ENCODE measurements around the gene ADCY10.

DNA sequence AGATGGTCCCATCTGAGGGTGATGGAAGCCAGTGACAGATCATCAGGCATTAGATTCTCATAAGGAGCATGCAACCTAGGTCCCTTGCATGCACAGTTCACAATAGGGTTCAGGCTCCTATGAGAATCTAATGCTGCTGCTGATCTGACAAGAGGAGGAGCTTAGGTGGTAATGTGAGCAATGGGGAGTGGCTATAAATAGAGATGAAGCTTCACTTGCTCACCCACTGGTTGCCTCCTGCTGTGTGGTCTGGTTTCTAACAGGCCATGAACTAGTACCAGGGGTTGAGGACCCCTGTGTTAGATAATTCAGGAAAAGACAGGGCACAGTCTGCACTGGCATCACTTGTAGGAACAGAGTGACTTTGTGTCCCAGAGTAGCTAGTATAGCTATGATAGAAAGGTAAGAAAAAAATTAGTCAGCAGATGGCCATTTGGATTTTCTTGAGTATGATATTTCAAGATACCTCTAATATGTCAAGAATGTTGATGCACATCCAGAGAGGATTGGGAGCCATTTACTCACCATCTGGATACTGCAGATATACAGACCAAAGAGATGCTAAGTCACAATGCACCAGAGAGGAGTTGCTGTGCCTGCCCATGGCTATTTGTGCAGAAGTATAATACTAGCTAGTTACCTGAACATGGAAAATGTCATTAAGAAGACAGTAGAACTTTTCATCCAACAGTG is 53.6 kb downstream of the ADCY10 start:
- TF ChIP-seq, protein P1, sequence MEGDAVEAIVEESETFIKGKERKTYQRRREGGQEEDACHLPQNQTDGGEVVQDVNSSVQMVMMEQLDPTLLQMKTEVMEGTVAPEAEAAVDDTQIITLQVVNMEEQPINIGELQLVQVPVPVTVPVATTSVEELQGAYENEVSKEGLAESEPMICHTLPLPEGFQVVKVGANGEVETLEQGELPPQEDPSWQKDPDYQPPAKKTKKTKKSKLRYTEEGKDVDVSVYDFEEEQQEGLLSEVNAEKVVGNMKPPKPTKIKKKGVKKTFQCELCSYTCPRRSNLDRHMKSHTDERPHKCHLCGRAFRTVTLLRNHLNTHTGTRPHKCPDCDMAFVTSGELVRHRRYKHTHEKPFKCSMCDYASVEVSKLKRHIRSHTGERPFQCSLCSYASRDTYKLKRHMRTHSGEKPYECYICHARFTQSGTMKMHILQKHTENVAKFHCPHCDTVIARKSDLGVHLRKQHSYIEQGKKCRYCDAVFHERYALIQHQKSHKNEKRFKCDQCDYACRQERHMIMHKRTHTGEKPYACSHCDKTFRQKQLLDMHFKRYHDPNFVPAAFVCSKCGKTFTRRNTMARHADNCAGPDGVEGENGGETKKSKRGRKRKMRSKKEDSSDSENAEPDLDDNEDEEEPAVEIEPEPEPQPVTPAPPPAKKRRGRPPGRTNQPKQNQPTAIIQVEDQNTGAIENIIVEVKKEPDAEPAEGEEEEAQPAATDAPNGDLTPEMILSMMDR (IDR thresholded peaks at IDR 0.05; ENCODE audit: poor library complexity): no peak
- no peak for TF ChIP-seq EZH2phosphoT487 (IDR thresholded peaks at IDR 0.05; ENCODE audit: low read depth, severe bottlenecking, unreplicated experiment)

All from hepatocyte (in vitro differentiated cells).